HG02571 (cell line): ENCODE measurements around the gene APOBEC3C.
"Not testable (repeated sequence)": the region's sequence is repeated elsewhere in the genome, so short reads cannot be mapped to it uniquely, and the experiment has no call there.

Experiments
- ATAC-seq: cut with Tn5 transposase; IDR thresholded peaks from one replicate; pipeline ENCODE4 v1.9.1; 2021; ENCODE audit warnings: mild to moderate bottlenecking, moderate library complexity; ENCODE audit not compliant: unreplicated experiment

APOBEC3C gene

DNA sequence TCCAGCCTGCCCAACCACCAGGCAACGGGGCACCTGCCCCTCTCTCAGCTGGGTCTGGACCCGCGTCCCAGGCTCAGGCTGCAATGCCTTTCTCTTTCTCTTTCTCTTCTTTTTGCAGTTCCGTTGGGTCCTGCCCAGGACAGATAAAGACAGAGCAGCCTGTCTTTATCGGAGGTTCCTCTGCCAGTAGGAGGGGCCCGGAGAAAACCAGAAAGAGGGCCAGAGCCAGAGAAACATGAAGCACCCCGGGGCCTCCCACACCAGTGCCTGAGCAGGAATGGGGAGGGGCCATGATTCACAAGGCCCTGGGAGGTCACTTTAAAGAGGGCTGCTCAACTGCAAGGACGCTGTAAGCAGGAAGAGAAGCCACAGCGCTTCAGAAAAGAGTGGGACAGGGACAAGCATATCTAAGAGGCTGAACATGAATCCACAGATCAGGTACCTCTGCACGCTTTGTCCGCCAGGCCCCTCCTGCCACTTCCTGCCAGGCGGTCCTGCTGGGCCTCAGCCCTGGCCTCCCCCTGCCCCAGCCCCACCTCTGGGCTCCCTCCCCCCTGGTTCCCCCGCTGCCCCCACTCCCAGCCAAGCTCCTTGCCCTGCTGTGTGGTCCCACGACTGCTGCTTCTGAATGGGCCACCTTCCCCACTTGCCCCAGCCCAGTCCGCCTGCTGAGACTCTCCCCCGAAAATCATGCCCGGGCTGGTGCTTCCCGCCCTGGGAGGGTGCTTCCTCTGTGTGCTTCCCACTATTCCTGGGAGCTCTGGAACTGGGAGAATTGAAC lies at the start of gene APOBEC3C:
TSS of gene APOBEC3C (plus strand) at position 316 of the 781 bp plus-strand sequence. CDS start at position 422, 106 bp downstream.
- no peak for ATAC-seq

GRCh38 chr22:38964306-38964705 lies 49.8 kb upstream of the APOBEC3C start:
- ATAC-seq: no peak

DNA sequence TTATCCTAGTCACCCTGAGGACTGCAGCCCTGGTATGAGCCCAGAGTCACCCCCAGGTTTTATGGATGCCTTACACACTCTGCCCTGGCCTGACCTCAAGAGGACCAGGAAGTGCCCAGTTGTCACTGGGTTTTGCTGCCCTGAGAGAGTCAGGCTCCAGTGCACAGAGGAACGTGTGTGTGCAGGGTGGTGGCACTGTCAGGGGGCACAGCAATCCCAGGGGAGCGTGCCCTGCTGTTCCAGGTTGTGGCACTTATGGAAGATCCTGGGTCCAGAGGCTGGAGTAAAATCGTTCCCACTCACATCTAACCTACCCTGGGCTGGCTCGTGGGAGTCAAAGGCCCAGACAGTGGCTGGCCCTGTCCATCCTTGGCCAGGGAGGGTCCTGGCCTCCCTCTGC lies 49.1 kb upstream of the APOBEC3C start:
- ATAC-seq: no peak

DNA sequence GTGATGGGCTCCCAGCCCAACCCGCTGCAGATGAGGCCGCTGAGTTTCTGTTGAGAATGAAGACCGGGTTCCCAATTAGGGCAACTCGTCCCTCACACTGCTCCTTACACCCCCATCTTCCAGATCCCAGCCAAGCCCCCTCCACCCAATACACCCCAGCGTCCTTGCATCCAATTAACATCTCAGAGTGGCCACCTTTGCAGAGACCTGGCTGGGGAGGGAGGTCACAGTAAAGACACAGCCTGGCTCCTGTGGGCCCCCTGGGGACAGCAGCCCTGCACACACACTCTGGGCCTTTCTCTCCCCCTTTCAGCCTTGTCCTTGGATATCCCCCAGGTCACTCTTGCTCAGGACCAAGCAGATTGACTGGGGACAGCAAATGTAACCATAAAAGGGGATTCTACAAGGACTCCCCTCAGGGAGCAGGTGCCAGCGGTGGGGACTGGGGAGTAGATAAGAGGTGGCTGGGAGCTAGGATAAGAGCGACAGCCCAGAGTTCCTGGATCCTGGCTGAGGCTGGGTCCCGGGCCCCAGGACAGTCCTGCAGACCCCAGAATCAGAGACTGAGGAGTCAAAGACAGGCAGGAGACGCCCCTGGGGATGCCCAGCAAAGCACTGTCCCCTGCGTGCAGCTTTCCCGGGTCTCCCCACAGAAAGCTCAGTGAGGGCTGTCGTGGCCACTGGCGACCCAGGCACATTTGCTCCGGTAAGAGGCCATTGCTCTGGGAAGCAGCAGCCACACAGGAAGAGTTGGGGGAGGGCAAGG lies 48.3 kb upstream of the APOBEC3C start:
- no peak for ATAC-seq

DNA sequence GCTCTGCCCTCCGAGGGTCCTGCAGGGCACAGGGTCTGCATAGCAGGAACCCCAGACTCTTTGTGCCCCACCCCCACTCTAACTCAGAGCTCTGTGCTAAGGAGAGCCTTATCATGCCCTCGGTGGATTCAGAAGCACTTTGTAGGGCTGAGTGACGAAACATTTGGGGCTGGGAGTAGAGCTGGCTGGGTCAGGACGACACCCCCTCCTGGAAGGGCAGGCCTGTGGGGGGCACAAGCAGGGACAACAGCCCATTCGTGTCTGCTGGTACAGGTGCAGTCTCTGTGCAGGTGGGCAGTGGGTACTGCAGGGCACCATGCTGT lies 47.7 kb upstream of the APOBEC3C start:
- ATAC-seq: no peak

- ATAC-seq: no peak
These were observed 47.1 kb upstream of the APOBEC3C start for GRCh38 chr22:38966942-38967341.

GRCh38 chr22:38967451-38968450 lies 46.3 kb upstream of the APOBEC3C start:
- ATAC-seq: no peak

DNA sequence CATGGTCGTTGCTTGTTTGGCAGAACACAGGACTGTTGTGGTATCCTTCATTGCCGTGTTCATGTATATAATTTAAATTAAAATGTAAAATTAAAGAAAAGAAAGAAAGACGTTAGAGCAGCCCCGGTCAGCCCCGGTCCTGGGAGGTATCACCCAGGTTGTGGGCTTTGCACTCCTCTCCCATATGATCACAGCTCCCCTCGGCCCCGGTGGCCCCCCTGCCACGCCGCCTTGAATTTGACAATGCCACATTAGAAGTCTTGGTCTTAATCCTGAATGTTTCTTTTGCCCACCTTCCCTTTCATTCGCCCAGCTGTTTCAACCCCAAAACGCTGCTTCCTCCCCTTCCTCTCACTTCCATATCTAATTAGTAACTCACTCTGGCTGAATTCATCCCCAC lies 45.3 kb upstream of the APOBEC3C start:
- ATAC-seq: no peak

GRCh38 chr22:38970551-38970950 lies 43.5 kb upstream of the APOBEC3C start:
- no peak for ATAC-seq

GRCh38 chr22:38971202-38971601 lies 42.9 kb upstream of the APOBEC3C start:
- ATAC-seq: no peak

GRCh38 chr22:38971791-38972190 lies 42.3 kb upstream of the APOBEC3C start:
- ATAC-seq: no peak

- no peak for ATAC-seq
These were observed 41.5 kb upstream of the APOBEC3C start for GRCh38 chr22:38972558-38972957.

DNA sequence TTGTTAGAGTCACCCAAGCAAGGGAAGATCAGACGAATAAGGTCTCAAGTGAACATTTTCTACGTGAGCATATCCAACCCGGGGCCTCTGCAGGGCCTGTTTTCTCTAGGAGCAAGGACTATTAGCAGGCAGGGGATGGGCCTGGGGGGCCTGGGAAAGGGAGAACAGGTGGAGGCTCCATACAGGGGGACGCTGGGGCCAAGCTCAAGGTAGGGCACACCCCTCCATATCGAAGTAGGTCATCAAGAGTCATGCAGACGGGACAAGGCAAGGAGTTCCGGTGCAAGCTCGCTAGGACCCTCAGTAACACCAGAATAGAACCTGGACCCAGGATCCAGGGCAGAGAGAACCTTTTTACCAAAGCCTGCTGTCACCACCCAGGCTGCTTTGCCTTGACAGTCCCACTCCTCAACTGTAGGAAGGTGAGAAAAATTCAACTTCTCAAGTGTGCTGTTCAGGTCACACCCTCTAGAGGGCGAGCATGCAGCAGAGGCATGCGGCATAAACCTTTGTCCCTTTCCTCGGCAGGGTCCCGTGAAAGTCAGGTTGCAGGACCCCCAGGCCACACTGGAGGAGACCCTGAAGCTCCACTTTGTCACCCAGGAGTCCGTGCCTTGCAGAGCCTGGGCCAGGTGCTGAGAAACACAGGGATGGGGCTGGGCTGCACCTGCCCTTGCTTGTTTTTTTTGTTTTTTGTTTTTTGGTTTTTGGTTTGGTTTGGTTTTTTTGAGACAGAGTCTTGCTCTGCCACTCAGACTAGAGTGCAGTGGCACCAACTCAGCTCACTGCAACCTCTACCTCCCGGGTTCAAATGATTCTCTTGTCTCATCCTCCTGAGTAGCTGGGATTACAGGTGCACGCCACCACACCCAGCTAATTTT lies 40.5 kb upstream of the APOBEC3C start:
- ATAC-seq: no peak

GRCh38 chr22:38974170-38974825 lies 39.8 kb upstream of the APOBEC3C start:
- no peak for ATAC-seq

- no peak for ATAC-seq
These were observed 39.3 kb upstream of the APOBEC3C start for GRCh38 chr22:38974826-38975175.

DNA sequence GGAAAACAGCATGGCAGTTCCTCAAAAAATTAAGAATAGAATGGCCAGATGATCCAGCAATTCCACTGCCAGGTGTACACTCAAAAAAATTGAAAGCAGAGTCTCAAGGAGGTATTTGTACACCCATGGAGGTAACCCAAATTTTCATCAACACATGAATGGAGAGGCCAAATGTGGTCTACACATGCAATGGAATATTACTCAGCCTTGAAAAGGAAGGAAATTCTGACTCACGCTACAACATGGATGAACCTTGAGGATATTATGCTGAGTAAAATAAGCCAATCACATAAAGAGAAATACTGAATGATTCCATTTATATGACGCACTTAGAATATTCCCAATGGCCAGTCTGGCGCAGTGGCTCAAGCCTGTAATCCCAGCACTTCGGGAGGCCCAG lies 36.8 kb upstream of the APOBEC3C start:
- not testable (repeated sequence) for ATAC-seq

GRCh38 chr22:38980587-38980986 lies 33.5 kb upstream of the APOBEC3C start:
- ATAC-seq: not testable (repeated sequence)

DNA sequence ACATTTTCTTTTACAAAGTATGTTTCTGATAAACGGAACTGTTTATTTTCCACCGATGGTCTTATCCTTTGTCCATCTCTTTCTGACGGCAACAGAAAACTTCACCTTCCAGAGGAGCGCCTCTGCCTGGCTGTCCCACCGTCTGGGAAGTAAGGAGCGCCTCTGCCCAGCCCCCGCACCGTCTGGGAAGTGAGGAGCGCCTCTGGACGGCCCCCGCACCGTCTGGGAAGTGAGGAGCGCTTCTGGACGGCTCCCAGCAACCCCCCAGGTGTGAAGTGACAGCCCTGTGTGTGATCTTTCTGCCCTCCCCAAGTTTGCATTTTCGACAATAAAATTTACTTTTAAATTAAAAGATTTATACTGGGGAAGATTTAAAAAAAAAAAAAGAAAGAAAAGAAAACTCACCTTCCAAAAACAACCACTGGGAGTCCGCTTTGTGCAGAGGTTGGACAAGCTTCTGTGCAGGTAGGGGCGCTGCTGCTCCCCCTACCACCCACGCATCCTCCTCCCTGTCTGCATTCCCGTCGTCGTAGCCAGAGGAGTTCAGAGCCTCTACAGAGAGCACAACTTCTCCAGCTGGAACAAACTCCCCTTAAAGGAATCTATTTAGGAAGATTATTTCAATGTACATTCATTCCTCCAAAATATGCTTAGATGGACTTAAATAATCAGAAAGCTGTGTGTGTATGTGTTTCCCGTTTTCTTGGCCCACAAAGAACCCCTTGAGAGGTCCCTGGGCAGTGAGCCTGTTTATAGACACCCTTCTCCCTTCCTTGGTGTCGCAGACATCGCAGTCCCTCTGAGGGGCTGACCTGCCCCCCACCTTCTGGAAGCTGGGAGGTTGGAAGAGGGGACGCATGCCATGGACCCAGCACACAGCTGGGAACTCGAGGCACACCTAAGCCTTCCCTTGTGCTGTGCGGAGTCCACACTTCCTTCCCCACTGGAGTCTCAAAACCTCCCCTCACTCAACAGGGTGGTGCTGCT lies 32.8 kb upstream of the APOBEC3C start:
- no peak for ATAC-seq
